Sigmoid colon (tissue), 7 donors: ENCODE results near the gene OAS3. TPM values are rescaled to one million over a fixed set of nuclear protein-coding genes. Genes with fewer than 3 reads are reported as not detected.

Source experiments
- DNase-seq: peaks from one replicate; pipeline ENCODE4 v3.0.0-alpha.2; 2019
- H3K27ac ChIP-seq, 4 donors: fragments of 200-600 bp; sonication (generic); one replicate each; pipeline ENCODE4 v1.5.1; 2016 to 2019; ENCODE audit warnings: mild to moderate bottlenecking in 1 of 4
- H3K27me3 ChIP-seq, 3 donors: fragments of 200-600 bp; sonication (generic); one replicate each; pipeline ENCODE4 v1.5.1; 2019; ENCODE audit warnings: mild to moderate bottlenecking in 1 of 3
- H3K36me3 ChIP-seq, 4 donors: fragments of 200-600 bp; sonication (generic); one replicate each; pipeline ENCODE4 v1.5.1; 2016 to 2019
- H3K4me1 ChIP-seq, 4 donors: fragments of 200-600 bp; sonication (generic); one replicate each; pipeline ENCODE4 v1.5.1; 2017 to 2019
- H3K4me3 ChIP-seq, 4 donors: fragments of 200-600 bp; sonication (generic); one replicate each; pipeline ENCODE4 v1.5.1; 2017 to 2019; ENCODE audit warnings: mild to moderate bottlenecking in 2 of 4, moderate library complexity in 1 of 4
- H3K9me3 ChIP-seq, 4 donors: fragments of 200-600 bp in 3 of 4; sonication (generic) in 3 of 4; one replicate each; pipeline versions ENCODE4 v1.5.1 to v1.6.1; 2013 to 2019
- CTCF ChIP-seq, 4 experiments: fragments of 450-650 bp in 3 of 4; fragments of 200-600 bp in 1 of 4; IDR thresholded peaks; one replicate each; pipeline ENCODE4 v1.5.1; 2016 to 2019; ENCODE audit warnings: antibody characterized with exemption in 4 of 4, mild to moderate bottlenecking in 3 of 4, moderate library complexity in 2 of 4
- EP300 ChIP-seq, 4 donors: sonication (generic); formaldehyde crosslinking; IDR thresholded peaks; one replicate each; pipeline ENCODE4 v1.6.1; 2017; ENCODE audit warnings: antibody characterized with exemption in 4 of 4
- POLR2A ChIP-seq, 2 donors: fragments of 450-650 bp; IDR thresholded peaks; one replicate each; pipeline ENCODE4 v1.6.1; 2016; ENCODE audit warnings: antibody characterized with exemption in 2 of 2, mild to moderate bottlenecking in 2 of 2, moderate library complexity in 2 of 2
- POLR2AphosphoS5 ChIP-seq, 4 donors: sonication (generic); formaldehyde crosslinking; IDR thresholded peaks; one replicate each; pipeline ENCODE4 v1.6.1; 2017; ENCODE audit warnings: antibody characterized with exemption in 4 of 4
- WGBS, 2 donors: extraction: QIAGEN DNeasy Blood & Tissue Kit; methylation state at CpG; one replicate each; pipeline ENCODE4 v1.1.7; 2013; 5-methylcytosine and 5-hydroxymethylcytosine counted together
- intact Hi-C: fragments of 100-400 bp; cut with DNase I; formaldehyde crosslinking; loops from one replicate; pipeline ENCODE4 v1.15.1; 2023
- polyA plus RNA-seq, 3 donors: library from polyadenylated mRNA; stranded (reverse); fragments of 200-250 nt; gene quantifications; one replicate each; pipeline ENCODE4 v1.2.3, GENCODE V29; 2013
- total RNA-seq, 4 donors: library from RNA; depleted of rRNA; stranded (reverse); fragments of >200 nt; gene quantifications; one replicate each; pipeline ENCODE4 v1.1.0, GENCODE V29; 2016
- donor health status: healthy with polysubstance abuse.
- donor health status: Bipolar disorder and iron deficiency.
- donor health status: healthy.

OAS3 gene
- total and polyA plus RNA-seq, 7 donors = 1.8 to 37.0 (median 6.1) TPM

GRCh38 chr12:112928978-112929377, 9.3 kb upstream of the OAS3 start:
- no peak for DNase-seq
- intact Hi-C loops = no loop called here
- H3K36me3 ChIP-seq = peaks cover 0 to 4% (median 0%) of the 10 kb centered on the region in 4 donors
- H3K9me3 ChIP-seq = no peaks in the 10 kb centered on the region
- no peak overlapping the region for H3K4me3 ChIP-seq
- TF ChIP-seq CTCF (IDR thresholded peaks at IDR 0.05) (no peak), POLR2A (IDR thresholded peaks at IDR 0.05) (no peak), EP300 (IDR thresholded peaks at IDR 0.05) (no peak), POLR2AphosphoS5 (IDR thresholded peaks at IDR 0.05) (no peak)
- no peaks in the 10 kb centered on the region for H3K27me3 ChIP-seq
- H3K4me1 ChIP-seq = no peaks in the 10 kb centered on the region
- no peak overlapping the region for H3K27ac ChIP-seq
- WGBS, 2 donors = 94% methylated on average over 1 of the region's 1 CpG

GRCh38 chr12:112929715-112930114, 8.6 kb upstream of the OAS3 start:
- no peak for DNase-seq
- TF ChIP-seq EP300 (IDR thresholded peaks at IDR 0.05) (no peak), CTCF (IDR thresholded peaks at IDR 0.05) (no peak), POLR2A (IDR thresholded peaks at IDR 0.05) (no peak), POLR2AphosphoS5 (IDR thresholded peaks at IDR 0.05) (no peak)
- Histone ChIP-seq H3K36me3 (peaks cover 0 to 4% (median 0%) of the 10 kb centered on the region in 4 donors), H3K27me3 (no peaks in the 10 kb centered on the region), H3K27ac (no peak overlapping the region), H3K4me3 (no peak overlapping the region), H3K9me3 (no peaks in the 10 kb centered on the region), H3K4me1 (no peaks in the 10 kb centered on the region)
- WGBS, 2 donors = 97 to 98% methylated on average over 3 of the region's 3 CpGs
- intact Hi-C loops = no loop called here

GRCh38 chr12:112930350-112930749, 7.9 kb upstream of the OAS3 start:
- Histone ChIP-seq H3K36me3 (peaks cover 0 to 4% (median 0%) of the 10 kb centered on the region in 4 donors), H3K9me3 (no peaks in the 10 kb centered on the region), H3K4me1 (no peaks in the 10 kb centered on the region), H3K27ac (no peak overlapping the region), H3K4me3 (no peak overlapping the region), H3K27me3 (no peaks in the 10 kb centered on the region)
- intact Hi-C loops = no loop called here
- WGBS, 2 donors = 92 to 95% methylated on average over 2 of the region's 2 CpGs
- DNase-seq = no peak
- TF ChIP-seq POLR2AphosphoS5 (IDR thresholded peaks at IDR 0.05) (no peak), EP300 (IDR thresholded peaks at IDR 0.05) (no peak), CTCF (IDR thresholded peaks at IDR 0.05) (no peak), POLR2A (IDR thresholded peaks at IDR 0.05) (no peak)

- Histone ChIP-seq H3K36me3 (peaks cover 0 to 4% (median 0%) of the 10 kb centered on the region in 4 donors), H3K27ac (no peak overlapping the region), H3K9me3 (no peaks in the 10 kb centered on the region), H3K27me3 (no peaks in the 10 kb centered on the region), H3K4me1 (no peaks in the 10 kb centered on the region), H3K4me3 (no peak overlapping the region)
- intact Hi-C loops = no loop called here
- TF ChIP-seq EP300 (IDR thresholded peaks at IDR 0.05) (no peak), POLR2AphosphoS5 (IDR thresholded peaks at IDR 0.05) (no peak), CTCF (IDR thresholded peaks at IDR 0.05) (no peak), POLR2A (IDR thresholded peaks at IDR 0.05) (no peak)
- no peak for DNase-seq
- 22 to 61% methylated on average over 6 of the region's 6 CpGs for WGBS, 2 donors
Measured at GRCh38 chr12:112932485-112933128, 5.7 kb upstream of the OAS3 start.

- H3K27me3 ChIP-seq = no peaks in the 10 kb centered on the region
- no peaks in the 10 kb centered on the region for H3K36me3 ChIP-seq
- H3K4me1 ChIP-seq = no peaks in the 10 kb centered on the region
- no peak for DNase-seq
- WGBS, 2 donors = 37 to 71% methylated on average over 2 of the region's 2 CpGs
- no peak overlapping the region for H3K4me3 ChIP-seq
- intact Hi-C loops = no loop called here
- TF ChIP-seq EP300 (IDR thresholded peaks at IDR 0.05) (no peak), CTCF (IDR thresholded peaks at IDR 0.05) (no peak), POLR2A (IDR thresholded peaks at IDR 0.05) (no peak), POLR2AphosphoS5 (IDR thresholded peaks at IDR 0.05) (no peak)
- H3K27ac ChIP-seq = no peak overlapping the region
- no peaks in the 10 kb centered on the region for H3K9me3 ChIP-seq
Measured at GRCh38 chr12:112933129-112933505, 5.2 kb upstream of the OAS3 start.
